GM20000 (cell line): ENCODE data around the gene CTSG.
"Not testable (repeated sequence)": the region's sequence is repeated elsewhere in the genome, so short reads cannot be mapped to it uniquely, and the experiment has no call there.

Source experiments
- DNase-seq: peaks from one replicate; pipeline ENCODE4 v3.0.0; 2012; ENCODE audit warnings: low spot score
- TF ChIP-seq, protein P1 (sequence below): IDR thresholded peaks from 2 replicates; pipeline ENCODE4 v1.5.1; 2012; ENCODE audit warnings: mild to moderate bottlenecking, control low read depth; ENCODE audit errors: extremely low read depth, missing control alignments

The CTSG gene

GRCh38 chr14:24535737-24536136 lies 40.3 kb downstream of the CTSG start:
- no peak for DNase-seq
- TF ChIP-seq, protein P1, sequence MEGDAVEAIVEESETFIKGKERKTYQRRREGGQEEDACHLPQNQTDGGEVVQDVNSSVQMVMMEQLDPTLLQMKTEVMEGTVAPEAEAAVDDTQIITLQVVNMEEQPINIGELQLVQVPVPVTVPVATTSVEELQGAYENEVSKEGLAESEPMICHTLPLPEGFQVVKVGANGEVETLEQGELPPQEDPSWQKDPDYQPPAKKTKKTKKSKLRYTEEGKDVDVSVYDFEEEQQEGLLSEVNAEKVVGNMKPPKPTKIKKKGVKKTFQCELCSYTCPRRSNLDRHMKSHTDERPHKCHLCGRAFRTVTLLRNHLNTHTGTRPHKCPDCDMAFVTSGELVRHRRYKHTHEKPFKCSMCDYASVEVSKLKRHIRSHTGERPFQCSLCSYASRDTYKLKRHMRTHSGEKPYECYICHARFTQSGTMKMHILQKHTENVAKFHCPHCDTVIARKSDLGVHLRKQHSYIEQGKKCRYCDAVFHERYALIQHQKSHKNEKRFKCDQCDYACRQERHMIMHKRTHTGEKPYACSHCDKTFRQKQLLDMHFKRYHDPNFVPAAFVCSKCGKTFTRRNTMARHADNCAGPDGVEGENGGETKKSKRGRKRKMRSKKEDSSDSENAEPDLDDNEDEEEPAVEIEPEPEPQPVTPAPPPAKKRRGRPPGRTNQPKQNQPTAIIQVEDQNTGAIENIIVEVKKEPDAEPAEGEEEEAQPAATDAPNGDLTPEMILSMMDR, result no peak

GRCh38 chr14:24534286-24534685 lies 41.8 kb downstream of the CTSG start:
- TF ChIP-seq, protein P1, result no peak
- no peak for DNase-seq

GRCh38 chr14:24525877-24526620 lies 50.0 kb downstream of the CTSG start:
- DNase-seq, result not testable (repeated sequence)
